ENCODE data around the gene MDM2.

DNA sequence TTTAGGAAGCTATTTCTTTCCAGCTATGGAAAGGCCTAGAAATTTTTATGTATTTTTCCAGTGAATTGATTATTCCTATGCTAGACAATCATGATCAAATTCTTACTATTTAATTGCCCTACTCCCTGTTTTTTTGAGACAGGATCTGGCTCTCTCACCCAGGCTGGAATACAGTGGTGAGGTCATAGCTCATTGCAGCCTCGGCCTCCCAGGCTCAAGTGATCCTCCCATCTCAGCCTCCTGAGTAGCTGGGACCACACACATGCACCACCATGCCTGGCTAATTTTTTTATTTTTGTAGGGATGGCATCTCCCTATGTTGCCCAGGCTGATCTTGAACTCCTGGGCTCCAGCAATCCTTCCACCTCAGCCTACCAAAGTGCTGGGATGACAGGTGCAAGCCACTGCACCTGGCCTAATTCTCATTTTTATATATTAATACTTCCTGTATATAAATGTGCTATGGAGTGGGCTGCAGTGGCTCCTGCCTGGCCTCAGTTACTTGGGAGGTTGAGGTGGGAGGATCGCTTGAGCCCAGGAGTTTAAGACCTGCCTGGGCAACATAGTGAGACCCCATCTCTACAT is 16.0 kb upstream of the MDM2 start:
- TF ChIP-seq, protein P1, sequence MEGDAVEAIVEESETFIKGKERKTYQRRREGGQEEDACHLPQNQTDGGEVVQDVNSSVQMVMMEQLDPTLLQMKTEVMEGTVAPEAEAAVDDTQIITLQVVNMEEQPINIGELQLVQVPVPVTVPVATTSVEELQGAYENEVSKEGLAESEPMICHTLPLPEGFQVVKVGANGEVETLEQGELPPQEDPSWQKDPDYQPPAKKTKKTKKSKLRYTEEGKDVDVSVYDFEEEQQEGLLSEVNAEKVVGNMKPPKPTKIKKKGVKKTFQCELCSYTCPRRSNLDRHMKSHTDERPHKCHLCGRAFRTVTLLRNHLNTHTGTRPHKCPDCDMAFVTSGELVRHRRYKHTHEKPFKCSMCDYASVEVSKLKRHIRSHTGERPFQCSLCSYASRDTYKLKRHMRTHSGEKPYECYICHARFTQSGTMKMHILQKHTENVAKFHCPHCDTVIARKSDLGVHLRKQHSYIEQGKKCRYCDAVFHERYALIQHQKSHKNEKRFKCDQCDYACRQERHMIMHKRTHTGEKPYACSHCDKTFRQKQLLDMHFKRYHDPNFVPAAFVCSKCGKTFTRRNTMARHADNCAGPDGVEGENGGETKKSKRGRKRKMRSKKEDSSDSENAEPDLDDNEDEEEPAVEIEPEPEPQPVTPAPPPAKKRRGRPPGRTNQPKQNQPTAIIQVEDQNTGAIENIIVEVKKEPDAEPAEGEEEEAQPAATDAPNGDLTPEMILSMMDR (IDR thresholded peaks at IDR 0.05; ENCODE audit: low read length) = no peak
- TF ChIP-seq EZH2 (IDR thresholded peaks at IDR 0.05; ENCODE audit: borderline replicate concordance, low read length) = no peak

All from OCI-LY1 (cell line).